GM12878 (cell line): ENCODE data around the gene ARL5A. TPM values are rescaled to one million over a fixed set of nuclear protein-coding genes. Genes with fewer than 3 reads are reported as not detected.

Experiments
- ATAC-seq: fragments of 200-7000 bp; cut with Tn5 transposase; 3 replicates; pipeline ENCODE4 v1.9.1; 2020; ENCODE audit warnings: mild to moderate bottlenecking, moderate library complexity
- Bru-seq: library from RNA; stranded (reverse); fragments of 400-500 nt; gene quantifications from one replicate; lab custom pipeline; 2021; lab: Mats Ljungman, UMichigan
- BruChase-seq, 2 experiments: library from RNA; stranded (reverse); fragments of 400-500 nt; gene quantifications; one replicate each; lab custom pipeline; 2021; lab: Mats Ljungman, UMichigan
- BruUV-seq: library from RNA; stranded (reverse); fragments of 400-500 nt; replicated peaks from 2 replicates; lab custom pipeline; 2021; lab: Mats Ljungman, UMichigan
- CTCF ChIA-PET: fragments of 300-600 bp; sonication (Branson Sonifier 250); formaldehyde crosslinking; extraction: SDS; loops from one replicate; lab custom pipeline; 2021; ENCODE audit warnings: inconsistent platforms; lab: Yijun Ruan, JAX
- POLR2A ChIA-PET: fragments of 350-600 bp; formaldehyde crosslinking; extraction: SDS; loops from one replicate; lab custom pipeline; 2021; ENCODE audit warnings: inconsistent platforms; lab: Charles Lee
- RAD21 ChIA-PET: fragments of 300-600 bp; sonication (Branson Sonifier 250); formaldehyde crosslinking; loops from one replicate; lab custom pipeline; 2023; ENCODE audit warnings: antibody characterized with exemption; ENCODE audit not compliant: unreplicated experiment; lab: Charles Lee
- SMC1A ChIA-PET: fragments of 300-600 bp; sonication (Branson Sonifier 250); formaldehyde crosslinking; loops from one replicate; lab custom pipeline; 2023; ENCODE audit not compliant: unreplicated experiment, uncharacterized antibody; lab: Charles Lee
- DNase-seq: peaks from one replicate; pipeline ENCODE4 v3.0.0-alpha.2; 2011; ENCODE audit warnings: low read depth, low spot score
- FAIRE-seq: peaks from 3 replicates; lab custom pipeline; 2011; peaks lifted over from hg19 to GRCh38; lab: Jason Lieb, UNC
- H2AFZ ChIP-seq: 2 replicates; pipeline ENCODE4 v1.6.0; 2011; ENCODE audit warnings: low read depth, low read length, control low read depth; ENCODE audit not compliant: control insufficient read depth
- H3K27ac ChIP-seq: 2 replicates; pipeline ENCODE4 v1.5.1; 2011; ENCODE audit warnings: control low read depth; ENCODE audit not compliant: control insufficient read depth, insufficient read depth
- H3K27me3 ChIP-seq, 2 experiments: replicated peaks in 1 of 2; 2 replicates each; pipeline versions ENCODE4 v1.6.0 to v1.6.1; 2011; ENCODE audit warnings: low read length in 1 of 2; ENCODE audit not compliant: control insufficient read depth in 2 of 2, insufficient read depth in 2 of 2
- H3K36me3 ChIP-seq, 2 experiments: 2 replicates each; pipeline ENCODE4 v1.5.1; 2011; ENCODE audit warnings: low read length in 1 of 2; ENCODE audit not compliant: control insufficient read depth in 2 of 2, insufficient read depth in 2 of 2
- H3K4me1 ChIP-seq: 2 replicates; pipeline ENCODE4 v1.6.1; 2011; ENCODE audit warnings: mild to moderate bottlenecking, low read length, moderate library complexity, mixed read lengths; ENCODE audit not compliant: control insufficient read depth, insufficient read depth
- H3K4me2 ChIP-seq: 2 replicates; pipeline ENCODE4 v1.6.0; 2011; ENCODE audit warnings: control low read depth; ENCODE audit not compliant: control insufficient read depth, insufficient read depth
- H3K4me3 ChIP-seq: fragments of 200-600 bp; sonication (generic); 2 replicates; pipeline ENCODE4 v1.5.1; 2016
- H3K79me2 ChIP-seq: 2 replicates; pipeline ENCODE4 v1.6.0; 2011; ENCODE audit warnings: low read length; ENCODE audit not compliant: control insufficient read depth, insufficient read depth
- H3K9ac ChIP-seq: 2 replicates; pipeline ENCODE4 v1.8.0; 2011; ENCODE audit warnings: low read length, control low read depth, mixed read lengths; ENCODE audit not compliant: control insufficient read depth, insufficient read depth
- H3K9me3 ChIP-seq: replicated peaks from 3 replicates; pipeline ENCODE4 v1.5.1; 2011; ENCODE audit warnings: mild to moderate bottlenecking, low read length; ENCODE audit not compliant: control insufficient read depth, insufficient read depth
- H4K20me1 ChIP-seq: 2 replicates; pipeline ENCODE4 v1.6.0; 2011; ENCODE audit not compliant: control insufficient read depth, insufficient read depth
- CHD1 ChIP-seq: IDR thresholded peaks from 2 replicates; pipeline ENCODE4 v1.6.1; 2012; ENCODE audit warnings: low read depth, low read length, improper control_type of control experiment
- E2F8 ChIP-seq: fragments of 450-650 bp; IDR thresholded peaks from 2 replicates; pipeline ENCODE4 v1.6.1; 2018; ENCODE audit warnings: mild to moderate bottlenecking, low read depth, moderate library complexity; ENCODE audit not compliant: partially characterized antibody
- E4F1 ChIP-seq: fragments of 450-650 bp; IDR thresholded peaks from 2 replicates; pipeline ENCODE4 v1.6.1; 2018; ENCODE audit warnings: borderline replicate concordance, mild to moderate bottlenecking; ENCODE audit not compliant: partially characterized antibody
- RUNX3 ChIP-seq: IDR thresholded peaks from 2 replicates; pipeline ENCODE4 v1.6.1; 2012; ENCODE audit warnings: low read length, inconsistent platforms
- SPI1 ChIP-seq: IDR thresholded peaks from 2 replicates; pipeline ENCODE4 v1.6.1; 2011; ENCODE audit warnings: low read depth, mild to moderate bottlenecking, low read length, moderate library complexity, borderline replicate concordance; ENCODE audit not compliant: insufficient read depth
- ZNF687 ChIP-seq: fragments of 450-650 bp; IDR thresholded peaks from 2 replicates; pipeline ENCODE4 v1.6.1; 2017; ENCODE audit warnings: mild to moderate bottlenecking, moderate library complexity
- WGBS: methylation state at CpG from one replicate; pipeline ENCODE4 v1.1.6; 2016; ENCODE audit warnings: low lambda C conversion rate; ENCODE audit not compliant: insufficient replicate concordance, insufficient coverage; ENCODE audit errors: missing lambda C conversion rate; 5-methylcytosine and 5-hydroxymethylcytosine counted together
- in situ Hi-C: fragments of 300-500 bp; cut with MboI; formaldehyde crosslinking; loops from 9 replicates; pipeline ENCODE4 v1.14.3; 2018; ENCODE audit warnings: mixed read lengths
- intact Hi-C: fragments of 100-400 bp; cut with micrococcal nuclease; formaldehyde crosslinking; loops from one replicate; pipeline ENCODE4 v1.14.2; 2022; ENCODE audit not compliant: unreplicated experiment
- long read RNA-seq, 2 experiments: library from polyadenylated mRNA; unstranded; transcript quantifications; one replicate each; pipeline ENCODE4 v2.0.0, GENCODE V29; 2019 to 2020
- polyA minus RNA-seq, 3 experiments: library from RNA; depleted of rRNA, polyadenylated mRNA; stranded (reverse); fragments of >200 nt; gene quantifications; 2 replicates each; pipeline ENCODE4 v1.2.3, GENCODE V29; 2011
- polyA plus RNA-seq, 11 experiments: library from polyadenylated mRNA; depleted of rRNA in 4 of 11; unstranded in 6 of 11; stranded (reverse) in 5 of 11; fragments of >200 nt; fragmentation: Nextera tagmentation in 4 of 11; fragmentation: Illumina TruSeq in 1 of 11; extraction: Ambion mirVana in 4 of 11; extraction: Trizol in 1 of 11; gene quantifications; 1 replicate in 1 of 11; 2 replicates in 10 of 11; pipeline versions ENCODE4 v1.2.1 to v1.2.3, GENCODE V29; 2011 to 2016; ENCODE audit warnings: inconsistent platforms in 2 of 11, missing spikeins in 2 of 11, low read depth in 1 of 11
- total RNA-seq, 4 experiments: library from RNA; depleted of rRNA in 3 of 4; stranded (reverse); fragments of >200 nt in 3 of 4; fragmentation: Illumina TruSeq in 1 of 4; extraction: Trizol in 1 of 4; gene quantifications; 2 replicates each; pipeline versions ENCODE4 v1.2.1 to v1.2.3, GENCODE V29; 2013 to 2021

ARL5A gene
- total RNA-seq (2013; cell fraction: nucleolus; rRNA removed), result 66.9 and 67.3 TPM in 2 replicates
- total RNA-seq (2014; rRNA removed) (39.5 and 40.7 TPM in 2 replicates), total RNA-seq (2014; rRNA removed; fragmentation: Illumina TruSeq; extraction: Trizol) (42.8 and 52.9 TPM in 2 replicates), total RNA-seq (2021) (39.1 and 47.1 TPM in 2 replicates), polyA plus RNA-seq (2011; rRNA removed) (18.6 and 28.0 TPM in 2 replicates), polyA plus RNA-seq (2014; fragmentation: Illumina TruSeq; extraction: Trizol) (40.6 and 41.9 TPM in 2 replicates), polyA plus RNA-seq (2014; fragmentation: Nextera tagmentation; extraction: Ambion mirVana) (10 to 100 TPM in 1 of 2 experiments, 1 to 10 TPM in 1; 9.4 to 10.9 TPM), polyA plus RNA-seq (2014; rRNA removed) (31.3 and 33.2 TPM in 2 replicates), polyA plus RNA-seq (2016; fragmentation: Nextera tagmentation; extraction: Ambion mirVana) (10 to 100 TPM; 30.1 to 30.9 TPM), polyA minus RNA-seq (2011; rRNA and poly(A)+ RNA removed) (31.5 and 50.5 TPM in 2 replicates), Bru-seq, nascent RNA (percentile 84 among the genes with signal in this experiment), BruChase-seq, experiment 1, labeled RNA remaining after a 6-hour chase (percentile 91 among the genes with signal in this experiment), BruChase-seq, experiment 2, labeled RNA remaining after a 2-hour chase (percentile 91 among the genes with signal in this experiment)
- 13.5 TPM for polyA plus RNA-seq (2011; ENCODE audit: low read depth)
- polyA plus RNA-seq (2011; cell fraction: cytosol; rRNA removed), result 16.6 and 29.3 TPM in 2 replicates
- 14.8 and 15.9 TPM in 2 replicates for polyA plus RNA-seq (2011; cell fraction: nucleus; rRNA removed)
- polyA plus RNA-seq (2012), result 30.5 and 36.1 TPM in 2 replicates
- polyA minus RNA-seq (2011; cell fraction: cytosol; rRNA and poly(A)+ RNA removed), result 16.8 and 19.9 TPM in 2 replicates
- polyA minus RNA-seq (2011; cell fraction: nucleus; rRNA and poly(A)+ RNA removed), result 21.5 and 43.0 TPM in 2 replicates
- long read RNA-seq, experiment 1, full-length matches to known transcripts, result 64 of 102 reads
- long read RNA-seq, experiment 1, partial matches to known transcripts, result 1 of 102 reads
- long read RNA-seq, experiment 1, other reads (novel, unspliced or antisense), result 37 of 102 reads
- long read RNA-seq, experiment 2, full-length matches to known transcripts, result 25 of 36 reads
- long read RNA-seq, experiment 2, partial matches to known transcripts, result 2 of 36 reads
- long read RNA-seq, experiment 2, other reads (novel, unspliced or antisense), result 9 of 36 reads

- ChIA-PET CTCF (interaction anchor here (0.7 to 1.4 kb wide), 2 partner anchors 10 to 212 kb away, joined by 3 to 5 read pairs; no protein-coding TSS in a partner anchor), POLR2A (interaction anchor here (0.6 to 1.3 kb wide), 7 partner anchors 7 to 391 kb away, joined by 3 to 8 read pairs (median 4); no protein-coding TSS in a partner anchor), RAD21 (interaction anchor here (0.9 to 1.4 kb wide), 6 partner anchors 12 to 57 kb away, joined by 3 to 5 read pairs (median 3); no protein-coding TSS in a partner anchor), SMC1A (interaction anchor here (0.6 to 2.2 kb wide), 6 partner anchors 11 to 56 kb away, joined by 3 to 7 read pairs (median 3); no protein-coding TSS in a partner anchor)
- peak; percentile 92 for ATAC-seq
- peak within 1 kb of the TSS; percentile 91 for H3K9ac ChIP-seq
- peak within 1 kb of the TSS; percentile 73 for H3K4me2 ChIP-seq
- in situ Hi-C loops (no loop called here), intact Hi-C loops (loop anchor here (10.0 kb wide), 1 partner anchor 336 kb away; no protein-coding TSS in a partner anchor)
- no peaks in the 10 kb centered on the region for H3K36me3 ChIP-seq
- H3K4me1 ChIP-seq, result peaks cover 13% of the 10 kb centered on the region
- H4K20me1 ChIP-seq, result no peaks in the 10 kb centered on the region; the same call in 1 of the 2 replicates
- H3K9me3 ChIP-seq, result no peaks in the 10 kb centered on the region
- peak; percentile 92 for DNase-seq
- H3K27ac ChIP-seq, result peak within 1 kb of the TSS; percentile 88
- BruUV-seq, result no TSS peak
- peak within 1 kb of the TSS; percentile 95 for H2AFZ ChIP-seq
- peaks cover 49% of the 10 kb centered on the region for H3K79me2 ChIP-seq
- WGBS, result 2% methylated on average over 63 of the region's 64 CpGs
- no peaks in the 10 kb centered on the region for H3K27me3 ChIP-seq
- H3K4me3 ChIP-seq, result peak within 1 kb of the TSS; percentile 92
- peak; percentile 79 for FAIRE-seq
- TF ChIP-seq E4F1, result peak; percentile 23
- peak; percentile 45; the same call in 1 of the 2 replicates for TF ChIP-seq SPI1
- TF ChIP-seq CHD1, result no peak
- TF ChIP-seq RUNX3, result peak; percentile 93
- no peak for TF ChIP-seq E2F8
- peak; percentile 65 for TF ChIP-seq ZNF687
These were observed at the start of gene ARL5A for GRCh38 chr2:151828143-151828889. TSS of gene ARL5A (minus strand) at chr2:151828421. CDS start at chr2:151828176, 245 bp downstream.
